H1 (cell line): ENCODE data around the gene LAYN. TPM values are rescaled to one million over a fixed set of nuclear protein-coding genes. Genes with fewer than 3 reads are reported as not detected.

Source experiments
- CTCF ChIA-PET: fragments of 300-600 bp; sonication (Branson Sonifier 250); formaldehyde crosslinking; loops from one replicate; lab custom pipeline; 2021; ENCODE audit not compliant: partially characterized antibody; lab: Charles Lee
- POLR2A ChIA-PET: fragments of 300-600 bp; sonication (Branson Sonifier 250); formaldehyde crosslinking; loops from one replicate; lab custom pipeline; 2021; ENCODE audit warnings: inconsistent platforms; ENCODE audit not compliant: partially characterized antibody; lab: Charles Lee
- DNase-seq, 2 experiments: peaks; one replicate each; pipeline versions ENCODE4 v3.0.0 to v3.0.0-alpha.2; 2010 to 2022; ENCODE audit warnings: low spot score in 2 of 2, low read depth in 1 of 2, mixed read lengths in 1 of 2
- FAIRE-seq: peaks from 2 replicates; lab custom pipeline; 2011; peaks lifted over from hg19 to GRCh38; lab: Jason Lieb, UNC
- H2AFZ ChIP-seq: 2 replicates; pipeline ENCODE4 v1.8.1; 2012; ENCODE audit warnings: low read length, inconsistent platforms
- H2AK5ac ChIP-seq: 2 replicates; pipeline ENCODE4 v1.6.1; 2013; ENCODE audit warnings: low read depth, low read length
- H2BK120ac ChIP-seq: replicated peaks from 2 replicates; pipeline ENCODE3; 2013; ENCODE audit warnings: low read depth, low read length, inconsistent platforms
- H2BK12ac ChIP-seq: 2 replicates; pipeline ENCODE4 v1.6.1; 2013; ENCODE audit warnings: low read depth, low read length
- H2BK15ac ChIP-seq: 2 replicates; pipeline ENCODE4 v1.6.1; 2013; ENCODE audit warnings: low read length
- H2BK20ac ChIP-seq: 2 replicates; pipeline ENCODE4 v1.6.1; 2013; ENCODE audit warnings: low read length
- H2BK5ac ChIP-seq: 2 replicates; pipeline ENCODE4 v1.6.1; 2013; ENCODE audit warnings: low read depth, low read length
- H3K14ac ChIP-seq: 2 replicates; pipeline ENCODE4 v1.6.1; 2013; ENCODE audit warnings: inconsistent platforms; ENCODE audit not compliant: insufficient read length
- H3K18ac ChIP-seq: 2 replicates; pipeline ENCODE4 v1.6.1; 2013; ENCODE audit warnings: low read length; ENCODE audit errors: extremely low read depth
- H3K23ac ChIP-seq: 2 replicates; pipeline ENCODE4 v1.6.1; 2013; ENCODE audit warnings: inconsistent platforms; ENCODE audit not compliant: insufficient read length
- H3K23me2 ChIP-seq: 2 replicates; pipeline ENCODE4 v1.6.1; 2013; ENCODE audit warnings: low read depth, low read length
- H3K27ac ChIP-seq: 2 replicates; pipeline ENCODE4 v1.6.1; 2011; ENCODE audit warnings: low read depth, low read length, inconsistent platforms
- H3K27me3 ChIP-seq, 4 experiments: replicated peaks in 1 of 4; 1 replicate in 1 of 4; 2 replicates in 3 of 4; pipeline versions ENCODE4 v1.6.1 to v1.8.1; 2011 to 2013; ENCODE audit warnings: low read length in 3 of 4, mild to moderate bottlenecking in 3 of 4, inconsistent platforms in 2 of 4, mixed read lengths in 2 of 4, moderate library complexity in 1 of 4; ENCODE audit not compliant: control insufficient read depth in 3 of 4, insufficient read depth in 3 of 4; ENCODE audit errors: extremely low read depth in 1 of 4
- H3K36me3 ChIP-seq, 4 experiments: 2 replicates each; pipeline versions ENCODE4 v1.6.1 to v1.8.1; 2011 to 2013; ENCODE audit warnings: mild to moderate bottlenecking in 4 of 4, low read length in 3 of 4, moderate library complexity in 2 of 4, control low read depth in 1 of 4, inconsistent platforms in 1 of 4; ENCODE audit not compliant: insufficient read depth in 4 of 4, control insufficient read depth in 2 of 4
- H3K4ac ChIP-seq: replicated peaks from 2 replicates; pipeline ENCODE3; 2013; ENCODE audit warnings: low read length, low read depth, mixed read lengths, inconsistent platforms; ENCODE audit not compliant: insufficient read length
- H3K4me1 ChIP-seq, 4 experiments: replicated peaks in 1 of 4; 1 replicate in 1 of 4; 2 replicates in 3 of 4; pipeline versions ENCODE4 v1.6.1 to v1.8.1; 2011 to 2013; ENCODE audit warnings: low read length in 3 of 4, inconsistent platforms in 2 of 4, mixed read lengths in 1 of 4; ENCODE audit not compliant: insufficient read depth in 4 of 4, control insufficient read depth in 3 of 4
- H3K4me2 ChIP-seq, 2 experiments: 2 replicates each; pipeline versions ENCODE4 v1.6.1 to v1.8.1; 2011 to 2013; ENCODE audit warnings: low read depth in 2 of 2, low read length in 2 of 2, control low read depth in 1 of 2, inconsistent platforms in 1 of 2, mild to moderate bottlenecking in 1 of 2; ENCODE audit not compliant: insufficient read depth in 1 of 2
- H3K4me3 ChIP-seq, 4 experiments: fragments of 200-600, 300-600 bp in 1 of 4; sonication (generic), shearing (Covaris generic), sonication (Bioruptor Twin) in 1 of 4; 2 replicates each; pipeline versions ENCODE4 v1.5.1 to v1.8.1; 2011 to 2016; ENCODE audit warnings: low read length in 4 of 4, low read depth in 3 of 4, control low read depth in 2 of 4, inconsistent platforms in 2 of 4, mild to moderate bottlenecking in 2 of 4, mixed read lengths in 1 of 4, moderate library complexity in 1 of 4; ENCODE audit not compliant: insufficient read depth in 2 of 4; ENCODE audit errors: extremely low read depth in 1 of 4
- H3K56ac ChIP-seq: replicated peaks from 2 replicates; pipeline ENCODE3; 2013; ENCODE audit warnings: low read depth, mild to moderate bottlenecking, mixed read lengths, low read length, inconsistent platforms; ENCODE audit not compliant: insufficient read length
- H3K79me1 ChIP-seq: 2 replicates; pipeline ENCODE4 v1.6.1; 2013; ENCODE audit warnings: low read depth, low read length, control low read depth
- H3K79me2 ChIP-seq, 2 experiments: 2 replicates each; pipeline versions ENCODE4 v1.6.1 to v1.8.1; 2012 to 2013; ENCODE audit warnings: low read length in 2 of 2, mild to moderate bottlenecking in 2 of 2, inconsistent platforms in 1 of 2; ENCODE audit not compliant: insufficient read depth in 2 of 2, control insufficient read depth in 1 of 2
- H3K9ac ChIP-seq, 4 experiments: replicated peaks in 1 of 4; 1 replicate in 1 of 4; 2 replicates in 3 of 4; pipeline versions ENCODE4 v1.6.1 to v1.8.1; 2011 to 2013; ENCODE audit warnings: low read depth in 3 of 4, low read length in 3 of 4, control low read depth in 2 of 4, mild to moderate bottlenecking in 2 of 4, moderate library complexity in 2 of 4, inconsistent platforms in 1 of 4; ENCODE audit errors: extremely low read depth in 1 of 4
- H3K9me3 ChIP-seq, 2 experiments: 2 replicates each; pipeline versions ENCODE4 v1.6.1 to v1.8.1; 2012 to 2013; ENCODE audit warnings: mild to moderate bottlenecking in 2 of 2, moderate library complexity in 2 of 2, control low read depth in 1 of 2, inconsistent platforms in 1 of 2, low read depth in 1 of 2, low read length in 1 of 2, mixed read lengths in 1 of 2; ENCODE audit not compliant: insufficient read depth in 2 of 2
- H4K20me1 ChIP-seq, 2 experiments: replicated peaks in 1 of 2; 2 replicates each; pipeline versions ENCODE3 to v1.8.1; 2011 to 2013; ENCODE audit warnings: inconsistent platforms in 2 of 2, low read length in 2 of 2, mild to moderate bottlenecking in 1 of 2; ENCODE audit not compliant: insufficient read depth in 2 of 2, control insufficient read depth in 1 of 2
- H4K5ac ChIP-seq: 2 replicates; pipeline ENCODE4 v1.6.1; 2013; ENCODE audit warnings: low read length, low read depth, mixed read lengths, inconsistent platforms; ENCODE audit not compliant: insufficient read length
- H4K8ac ChIP-seq: 2 replicates; pipeline ENCODE4 v1.8.0; 2013; ENCODE audit warnings: mild to moderate bottlenecking, moderate library complexity, low read length, inconsistent platforms; ENCODE audit not compliant: insufficient read depth; ENCODE audit errors: extremely low read depth
- H4K91ac ChIP-seq: replicated peaks from 2 replicates; pipeline ENCODE3; 2013; ENCODE audit warnings: low read length, mixed read lengths, inconsistent platforms; ENCODE audit not compliant: insufficient read length
- ASH2L ChIP-seq: fragments of 200-600, 300-600 bp; sonication (generic); IDR thresholded peaks from one replicate; pipeline ENCODE4 v1.7.1; 2017; ENCODE audit warnings: low read length
- NANOG ChIP-seq: IDR thresholded peaks from 2 replicates; pipeline ENCODE4 v1.6.1; 2011; ENCODE audit warnings: low read length, low read depth, mild to moderate bottlenecking, inconsistent platforms; ENCODE audit not compliant: insufficient read depth, poor library complexity, severe bottlenecking
- POLR2AphosphoS5 ChIP-seq: IDR thresholded peaks from 2 replicates; pipeline ENCODE4 v1.6.1; 2011; ENCODE audit warnings: low read depth, low read length
- RBBP5 ChIP-seq: IDR thresholded peaks from 2 replicates; pipeline ENCODE4 v1.7.1; 2012; ENCODE audit warnings: low read depth, mild to moderate bottlenecking, inconsistent platforms, low read length, moderate library complexity, borderline replicate concordance
- RFX5 ChIP-seq: IDR thresholded peaks from 2 replicates; pipeline ENCODE4 v1.6.1; 2011; ENCODE audit warnings: low read depth, low read length, improper control_type of control experiment, borderline replicate concordance
- SP1 ChIP-seq: IDR thresholded peaks from 2 replicates; pipeline ENCODE4 v1.6.1; 2011; ENCODE audit warnings: low read depth, low read length
- TBP ChIP-seq: IDR thresholded peaks from 2 replicates; pipeline ENCODE4 v1.6.1; 2011; ENCODE audit warnings: low read depth, low read length, improper control_type of control experiment
- ZNF274 ChIP-seq: IDR thresholded peaks from 2 replicates; pipeline ENCODE4 v1.7.0; 2012; ENCODE audit warnings: low read length, borderline replicate concordance; ENCODE audit errors: extremely low read depth
- WGBS, 2 experiments: shearing (Covaris generic) in 1 of 2; methylation state at CpG; one replicate each; pipeline versions ENCODE4 v1.1.6 to v1.1.7; 2013 to 2015; ENCODE audit warnings: low lambda C conversion rate in 2 of 2, mixed read lengths in 2 of 2, inconsistent platforms in 1 of 2, low coverage in 1 of 2, missing lambda C conversion rate in 1 of 2; ENCODE audit not compliant: insufficient replicate concordance in 2 of 2, insufficient coverage in 1 of 2, insufficient read length in 1 of 2; ENCODE audit errors: extremely low coverage in 1 of 2, missing lambda C conversion rate in 1 of 2; 5-methylcytosine and 5-hydroxymethylcytosine counted together
- polyA plus RNA-seq, 7 experiments: library from polyadenylated mRNA; depleted of rRNA in 3 of 7; stranded (reverse) in 5 of 7; unstranded in 2 of 7; fragments of >200 nt in 5 of 7; fragments of 200-250 nt in 2 of 7; gene quantifications; 1 replicate in 5 of 7; 2 replicates in 1 of 7; 4 replicates in 1 of 7; pipeline versions ENCODE4 v1.2.1 to v1.2.3, GENCODE V29; 2011 to 2013; ENCODE audit warnings: missing spikeins in 2 of 7, mixed read lengths in 2 of 7
- total RNA-seq: library from RNA; stranded (reverse); fragmentation: NEBNext Ultra II Directional; extraction: Animal tissue kit (Norgen Biotek cat#: 25700); gene quantifications from 2 replicates; pipeline ENCODE4 v1.2.1, GENCODE V29; 2021

Gene LAYN
- total and polyA plus RNA-seq, 2 of the 8 experiments (the other 6 are each of a cell fraction or from before 2014, with no cell fraction given) = 4.2 to 9.3 TPM

- ChIA-PET POLR2A (interaction anchor here (0.9 to 1.4 kb wide), 3 partner anchors 8 to 32 kb away, joined by 3 to 4 read pairs (median 3); no protein-coding TSS in a partner anchor), CTCF (interaction anchor here (0.8 to 2.3 kb wide), 4 partner anchors 18 to 303 kb away, joined by 3 to 6 read pairs (median 4); no protein-coding TSS in a partner anchor)
- H3K18ac ChIP-seq = no peak overlapping the region; the same call in 1 of the 2 replicates
- no peak overlapping the region for H2BK12ac ChIP-seq
- H3K4me2 ChIP-seq = no peak overlapping the region
- no peak overlapping the region for H3K27ac ChIP-seq
- no peaks in the 10 kb centered on the region; a peak in 1 of 7 replicates for H3K27me3 ChIP-seq
- no peak overlapping the region for H2AK5ac ChIP-seq
- H4K8ac ChIP-seq = no peak overlapping the region
- H3K56ac ChIP-seq = no peak overlapping the region
- no peaks in the 10 kb centered on the region for H4K20me1 ChIP-seq
- peaks cover 0 to 4% (median 0%) of the 10 kb centered on the region in 4 experiments; a peak in 1 of 7 replicates for H3K4me1 ChIP-seq
- no peak overlapping the region for H3K4me3 ChIP-seq
- no peaks in the 10 kb centered on the region for H3K79me2 ChIP-seq
- H3K23me2 ChIP-seq = no peaks in the 10 kb centered on the region
- H3K4ac ChIP-seq = no peak overlapping the region
- H3K79me1 ChIP-seq = no peaks in the 10 kb centered on the region
- no peak overlapping the region for H2BK15ac ChIP-seq
- no peak overlapping the region for H2BK5ac ChIP-seq
- WGBS, 2 experiments = 82% methylated on average over 9 of the region's 9 CpGs; no CpG with 5 or more reads in 1 of the 2 experiments
- no peak overlapping the region for H3K23ac ChIP-seq
- H4K5ac ChIP-seq = no peak overlapping the region
- H3K14ac ChIP-seq = no peak overlapping the region
- H2BK20ac ChIP-seq = no peak overlapping the region
- H4K91ac ChIP-seq = no peak overlapping the region
- peak overlapping the region; percentile 66; the same call in 1 of the 2 replicates for H2AFZ ChIP-seq
- DNase-seq (no peak), FAIRE-seq (no peak)
- H3K9me3 ChIP-seq = no peaks in the 10 kb centered on the region
- no peak overlapping the region for H2BK120ac ChIP-seq
- H3K36me3 ChIP-seq = no peaks in the 10 kb centered on the region
- H3K9ac ChIP-seq = no peak overlapping the region; a peak in 1 of 7 replicates
- TF ChIP-seq ASH2L = no peak
- TF ChIP-seq POLR2AphosphoS5 = no peak
- no peak for TF ChIP-seq RBBP5
- TF ChIP-seq ZNF274 = no peak
- no peak for TF ChIP-seq RFX5
- no peak for TF ChIP-seq TBP
- TF ChIP-seq SP1 = no peak
- TF ChIP-seq NANOG = no peak
Observed at GRCh38 chr11:111531687-111532364, 8.7 kb upstream of the LAYN start.
